ENCODE results near the gene ZNF655.
A peak's percentile ranks its signal among the peaks of the same experiment; 100 is the strongest.
"Not testable (repeated sequence)": the region's sequence is repeated elsewhere in the genome, so short reads cannot be mapped to it uniquely, and the experiment has no call there.

The ZNF655 gene

DNA sequence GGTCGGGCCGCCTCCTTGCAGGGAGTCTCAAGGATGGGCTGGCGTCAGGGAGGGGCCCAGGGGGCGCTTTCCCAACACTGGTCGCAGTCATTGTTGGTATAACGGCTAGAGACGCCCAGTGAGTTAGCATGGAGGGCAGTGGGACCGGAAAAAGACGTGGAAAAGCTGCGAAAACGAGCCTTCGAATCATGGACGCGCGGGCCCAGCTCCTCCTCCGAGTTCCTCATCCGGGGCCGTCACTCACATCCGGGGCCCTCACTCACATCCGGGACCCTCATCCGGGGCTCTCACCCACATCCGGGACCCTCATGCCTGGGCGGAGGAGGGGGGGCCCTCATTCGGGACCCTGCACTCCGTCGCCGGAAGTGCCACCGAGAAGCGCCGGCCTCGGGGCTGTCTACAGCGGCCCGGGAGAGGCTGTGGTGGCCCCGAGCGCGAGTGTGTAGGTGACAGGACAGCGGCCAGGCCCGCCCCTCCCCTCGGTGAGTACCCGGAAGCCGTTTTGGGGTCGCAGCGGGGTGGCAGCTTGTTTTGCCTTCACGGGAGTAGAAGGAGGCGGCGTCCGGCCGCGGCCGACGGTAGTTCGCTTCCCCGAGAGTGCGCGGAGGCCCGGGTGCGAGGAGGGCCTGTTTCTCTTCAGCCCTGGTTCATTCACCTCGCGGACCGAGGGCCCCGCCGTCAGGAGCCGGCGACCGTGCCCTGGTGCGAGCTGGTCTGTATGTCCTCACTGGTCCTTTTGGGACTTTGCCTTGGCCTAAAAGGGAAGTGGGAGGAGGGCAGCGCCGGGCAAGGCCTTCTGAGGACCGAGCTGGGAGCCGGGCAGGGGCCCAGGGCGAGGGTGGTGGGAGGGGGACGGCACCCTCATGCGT is at the start of gene ZNF655:
TSS of gene ZNF655 (plus strand) at position 337 of the 869 bp plus-strand sequence. CDS start 1,918 bp downstream, outside the sequence.
- peak; percentile 83 for DNase-seq (ENCODE audit: low read depth)

GRCh38 chr7:99514050-99514449 is 44.4 kb upstream of the ZNF655 start:
- DNase-seq (ENCODE audit: low read depth): peak; percentile 50

DNA sequence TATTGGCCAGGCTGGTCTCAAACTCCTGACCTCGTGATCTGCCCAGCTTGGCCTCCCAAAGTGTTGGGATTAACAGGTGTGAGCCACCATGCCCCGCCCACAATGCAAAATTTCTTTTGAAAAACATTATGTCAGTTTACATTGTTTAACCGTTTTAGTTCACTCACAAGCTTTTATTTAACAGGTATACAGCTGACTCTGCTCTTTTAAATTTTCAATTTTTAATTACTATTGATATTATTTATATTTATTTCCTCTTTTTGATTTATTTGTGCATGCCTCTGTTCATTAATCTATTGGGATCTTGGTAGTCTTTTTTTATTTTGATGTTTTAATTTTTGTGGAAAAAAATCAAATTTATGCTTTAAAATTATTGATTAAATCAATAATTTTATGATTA is 37.0 kb upstream of the ZNF655 start:
- DNase-seq (ENCODE audit: low read depth): no peak

- peak; percentile 10 for DNase-seq (ENCODE audit: low read depth)
These were observed 32.6 kb upstream of the ZNF655 start for GRCh38 chr7:99525713-99526440.

- DNase-seq (ENCODE audit: low read depth): peak; percentile 21
These were observed 27.1 kb upstream of the ZNF655 start for GRCh38 chr7:99531354-99531765.

DNA sequence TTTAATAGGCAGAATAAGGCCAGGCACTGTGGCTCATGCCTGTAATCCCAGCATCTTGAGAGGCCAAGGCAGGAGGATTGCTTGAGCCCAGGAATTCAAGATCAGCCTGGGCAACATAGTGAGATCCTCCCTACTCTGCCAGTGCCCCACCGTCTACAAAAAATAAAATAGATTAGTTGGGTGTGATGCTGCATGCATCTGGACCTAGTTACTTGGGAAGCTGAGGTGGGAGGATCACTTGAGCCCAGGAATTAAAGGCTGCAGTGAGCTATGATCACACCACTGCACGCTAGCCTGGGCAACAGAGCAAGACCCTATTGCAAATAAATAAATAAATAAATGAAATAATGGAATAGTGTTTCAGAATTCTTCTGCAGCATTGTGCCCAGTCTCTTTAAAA is 22.8 kb upstream of the ZNF655 start:
- no peak for DNase-seq (ENCODE audit: low read depth)

DNA sequence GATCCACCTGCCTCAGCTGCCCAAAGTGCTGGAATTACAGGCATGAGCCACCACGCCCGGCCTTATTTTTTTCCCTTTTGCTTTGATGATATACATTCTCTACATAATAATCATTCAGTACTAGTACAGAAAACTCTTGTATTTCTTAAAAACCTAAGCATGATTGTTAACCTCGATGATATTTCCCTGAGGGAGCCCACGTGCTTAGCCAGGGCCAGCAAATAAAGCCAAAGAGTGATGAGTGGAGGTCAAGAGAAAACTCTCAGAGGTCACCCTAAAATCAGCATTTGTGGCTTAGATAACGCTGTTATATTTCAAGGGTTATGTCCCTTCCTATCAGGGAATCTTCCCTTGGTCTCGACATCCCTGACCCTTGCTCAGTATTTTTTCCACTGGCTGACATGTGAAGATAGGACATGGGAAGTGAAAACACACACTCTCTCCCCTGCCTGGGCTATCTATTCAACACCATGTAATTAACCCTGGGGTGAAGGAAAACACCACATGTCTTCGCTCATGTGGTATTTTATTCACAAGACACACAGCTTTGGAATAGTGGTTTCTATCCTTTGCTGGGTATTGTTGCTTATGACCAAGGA is 19.1 kb upstream of the ZNF655 start:
- no peak for DNase-seq (ENCODE audit: low read depth)

DNA sequence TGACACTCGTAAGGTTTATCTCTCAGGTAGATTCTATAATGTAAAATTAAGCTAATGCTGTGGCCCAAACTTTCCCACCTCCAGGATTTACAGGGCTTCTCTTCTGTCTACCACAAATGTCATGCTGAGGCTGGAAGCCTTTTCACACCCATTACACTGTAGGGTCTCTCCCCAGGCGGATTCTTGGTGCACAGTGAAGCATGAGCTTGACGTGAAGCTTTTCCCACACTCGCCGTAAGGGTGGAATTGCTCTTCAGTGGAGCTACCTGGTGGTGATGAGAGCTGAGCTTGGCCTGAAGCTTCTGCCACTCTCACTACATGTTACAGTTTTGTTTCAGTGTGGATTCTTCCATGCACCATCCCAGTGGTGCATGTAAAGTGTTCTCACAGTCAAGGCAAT is 17.9 kb upstream of the ZNF655 start:
- no peak for DNase-seq (ENCODE audit: low read depth)

- DNase-seq (ENCODE audit: low read depth): no peak
These were observed 17.2 kb upstream of the ZNF655 start for GRCh38 chr7:99541212-99541611.

DNA sequence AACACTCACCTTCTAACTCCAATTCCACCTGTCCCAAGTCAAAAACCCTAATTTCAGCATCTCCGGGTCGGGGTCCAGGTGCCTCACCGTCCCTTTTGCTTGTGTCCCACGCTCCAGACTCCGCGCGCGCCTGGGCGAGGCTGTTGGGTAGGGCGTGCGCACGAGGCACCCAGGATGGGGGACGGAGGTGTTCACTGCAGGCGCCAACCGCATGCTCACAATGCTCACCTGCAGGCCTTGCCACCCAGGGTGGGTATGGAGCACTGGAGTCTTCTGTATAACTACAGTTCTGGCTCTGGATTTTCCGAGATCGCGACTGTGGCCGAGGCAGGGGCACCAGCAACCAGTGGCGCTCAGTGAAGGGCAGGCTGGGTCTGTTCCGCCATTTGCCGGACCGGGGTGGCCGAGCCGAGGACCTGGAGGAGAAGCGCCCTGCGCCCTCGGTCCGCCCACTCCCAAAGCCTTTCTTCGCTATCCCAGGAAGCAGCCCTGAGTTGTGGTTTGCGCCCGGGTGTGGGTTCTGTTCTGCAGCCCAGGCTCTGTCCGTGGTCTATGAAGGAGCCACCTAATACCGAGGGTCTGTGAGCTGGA is 15.3 kb upstream of the ZNF655 start:
- DNase-seq (ENCODE audit: low read depth): no peak

DNA sequence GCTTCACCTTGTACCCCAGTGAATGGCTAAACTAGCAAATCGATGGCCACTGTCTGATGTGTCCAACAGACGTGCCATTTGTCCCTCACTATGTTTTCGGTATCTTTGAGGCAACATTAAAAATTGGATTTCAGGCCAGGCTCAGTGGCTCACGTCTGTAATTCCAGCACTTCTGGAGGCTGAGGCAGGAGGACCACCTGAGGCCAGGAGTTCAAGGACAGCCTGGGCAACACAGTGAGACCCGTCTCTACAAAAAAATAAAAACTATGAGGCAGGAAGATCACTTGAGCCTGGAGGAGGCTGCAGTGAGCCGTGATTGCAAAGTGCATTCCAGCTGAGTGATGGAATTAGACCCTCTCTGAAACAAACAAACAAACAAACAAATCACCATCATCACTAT is 14.5 kb upstream of the ZNF655 start:
- DNase-seq (ENCODE audit: low read depth): no peak

GRCh38 chr7:99545308-99545707 is 13.1 kb upstream of the ZNF655 start:
- not testable (repeated sequence) for DNase-seq (ENCODE audit: low read depth)

DNA sequence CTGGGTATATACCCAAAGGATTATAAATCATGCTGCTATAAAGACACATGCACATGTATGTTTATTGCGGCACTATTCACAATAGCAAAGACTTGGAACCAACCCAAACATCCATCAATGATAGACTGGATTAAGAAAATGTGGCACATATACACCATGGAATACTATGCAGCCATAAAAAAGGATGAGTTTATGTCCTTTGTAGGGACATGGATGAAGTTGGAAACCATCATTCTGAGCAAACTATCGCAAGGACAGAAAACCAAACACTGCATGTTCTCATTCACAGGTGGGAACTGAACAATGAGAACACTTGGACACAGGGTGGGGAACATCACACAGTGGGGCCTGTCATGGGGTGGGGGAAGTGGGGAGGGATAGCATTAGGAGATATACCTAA is 8.9 kb upstream of the ZNF655 start:
- not testable (repeated sequence) for DNase-seq (ENCODE audit: low read depth)

GRCh38 chr7:99551334-99551733 is 7.1 kb upstream of the ZNF655 start:
- DNase-seq (ENCODE audit: low read depth): peak; percentile 24

- peak; percentile 94 for DNase-seq (ENCODE audit: low read depth)
These were observed 6.5 kb upstream of the ZNF655 start, which contains the start of gene FAM200A for GRCh38 chr7:99551767-99552463. Gene FAM200A, minus strand, starts transcription at chr7:99552114. Its CDS starts 3,707 bp downstream, at chr7:99548407.

- DNase-seq (ENCODE audit: low read depth): no peak
These were observed 5.4 kb upstream of the ZNF655 start for GRCh38 chr7:99553039-99553438.

DNA sequence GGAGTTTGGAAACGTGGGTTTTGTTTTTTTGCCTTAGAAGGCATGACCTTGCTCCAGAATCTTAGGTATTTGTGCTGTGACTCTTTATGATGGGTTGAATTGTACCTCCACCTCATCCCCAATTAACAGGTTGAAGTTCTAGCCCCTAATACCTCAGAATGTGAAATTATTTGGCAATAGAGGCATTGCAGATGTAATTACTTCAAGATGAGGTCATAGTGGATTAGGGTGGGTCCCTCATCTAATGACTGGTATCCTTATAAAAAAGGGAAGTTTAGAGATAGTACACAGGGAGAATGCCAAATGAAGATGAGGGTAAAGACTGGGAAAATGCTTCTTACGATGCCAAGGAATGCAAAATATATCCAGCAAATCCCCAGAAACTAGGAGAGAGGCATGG is 3.5 kb upstream of the ZNF655 start:
- no peak for DNase-seq (ENCODE audit: low read depth)

- DNase-seq (ENCODE audit: low read depth): no peak
These were observed 1.2 kb upstream of the ZNF655 start for GRCh38 chr7:99557196-99557607.

- no peak for DNase-seq (ENCODE audit: low read depth)
These were observed 519 bp upstream of the ZNF655 start for GRCh38 chr7:99557940-99558305.

DNA sequence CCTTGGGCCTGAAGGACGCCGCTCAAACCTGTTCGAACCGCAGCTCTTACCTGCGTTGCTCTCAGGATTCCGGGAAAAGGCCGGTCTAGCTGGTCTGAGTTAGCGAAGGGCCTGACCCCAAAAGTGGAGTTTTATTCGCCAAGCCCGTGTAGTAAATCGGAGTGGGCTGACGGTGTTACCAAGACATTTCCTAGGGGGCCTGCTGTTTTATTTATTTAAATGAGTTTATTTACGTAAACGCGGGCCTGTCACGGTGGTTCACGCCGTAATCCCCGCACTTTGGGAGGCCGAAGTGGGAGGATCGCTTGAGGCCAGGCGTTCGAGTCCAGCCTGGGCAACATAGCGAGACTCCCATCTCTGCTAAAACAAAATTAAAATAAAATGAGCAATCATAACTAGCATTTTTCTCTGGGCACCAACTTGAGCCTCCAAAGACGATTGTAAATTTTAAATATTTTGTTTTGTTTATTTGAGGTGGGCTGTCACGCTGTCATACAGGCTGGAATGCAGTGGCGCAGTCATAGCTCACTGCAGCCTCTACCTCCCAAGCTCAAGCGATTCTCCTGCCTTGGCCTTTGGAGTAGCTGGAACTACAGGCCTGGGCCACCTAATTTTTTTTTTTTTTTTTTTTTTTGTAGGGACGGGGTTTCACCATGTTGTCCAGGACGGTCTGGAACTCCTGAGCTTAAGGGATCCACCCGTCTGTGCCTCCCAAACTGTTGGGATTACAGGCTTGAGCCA is 903 bp downstream of the ZNF655 start:
- DNase-seq (ENCODE audit: low read depth): peak; percentile 37
